HG03196 (cell line): ENCODE results near the gene PRMT9.

Experiments
- ATAC-seq: cut with Tn5 transposase; IDR thresholded peaks from one replicate; pipeline ENCODE4 v1.9.1; 2021; ENCODE audit not compliant: unreplicated experiment

Gene PRMT9

DNA sequence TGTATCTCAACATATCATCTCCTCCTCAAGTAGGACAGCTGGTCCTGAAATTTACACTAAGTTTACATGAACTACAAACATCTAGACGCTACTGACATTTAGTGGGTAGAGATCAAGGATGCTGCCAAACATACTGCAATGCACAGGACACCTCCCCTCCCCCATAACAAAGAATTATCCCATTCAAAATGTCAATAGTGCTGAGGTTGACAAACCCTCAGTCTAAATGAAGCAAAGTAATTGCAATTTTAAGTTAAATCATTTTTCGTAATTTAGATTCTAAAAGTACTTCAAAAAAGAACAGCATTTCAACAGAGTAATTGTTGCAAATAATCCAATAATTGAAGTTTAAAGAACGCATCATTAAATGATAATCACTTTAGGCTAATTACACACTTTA is 1.2 kb downstream of the PRMT9 start:
- ATAC-seq = no peak

DNA sequence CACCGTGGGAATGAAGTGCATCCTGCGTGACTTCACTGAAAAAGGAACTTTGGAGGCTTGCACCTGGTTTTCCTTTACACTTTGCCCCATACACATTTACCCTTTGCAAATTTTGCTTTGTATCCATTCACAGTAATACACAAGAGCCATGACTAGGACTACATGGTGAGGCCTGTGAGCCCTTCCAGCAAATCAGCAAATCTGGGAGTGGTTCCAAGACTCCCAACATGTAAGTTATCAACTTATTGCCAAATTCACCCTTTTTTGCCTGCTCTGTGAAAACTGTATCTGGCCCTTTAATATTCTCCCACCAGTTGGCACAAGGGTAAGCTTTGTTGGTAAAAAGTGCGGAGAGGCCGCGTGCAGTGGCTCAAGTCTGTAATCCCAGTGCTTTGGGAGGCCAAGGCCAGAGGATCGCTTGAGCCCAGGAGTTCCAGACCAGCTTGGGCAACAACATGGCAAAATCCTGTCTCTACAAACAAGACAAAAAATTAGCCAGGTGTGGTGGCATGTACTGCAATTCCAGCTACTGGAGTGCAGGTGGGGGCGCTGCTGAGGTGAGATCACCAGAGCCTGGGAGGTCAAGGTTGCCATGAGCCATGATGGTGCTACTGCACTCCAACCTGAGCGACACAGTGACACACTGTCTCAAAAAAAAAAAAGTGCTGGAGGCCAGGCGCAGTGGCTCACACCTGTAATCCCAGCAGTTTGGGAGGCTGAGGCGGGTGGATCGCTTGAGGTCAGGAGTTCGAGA is 5.0 kb downstream of the PRMT9 start:
- no peak for ATAC-seq

GRCh38 chr4:147678106-147678505 is 5.9 kb downstream of the PRMT9 start:
- no peak for ATAC-seq

GRCh38 chr4:147674496-147674895 is 9.5 kb downstream of the PRMT9 start:
- no peak for ATAC-seq

- ATAC-seq = no peak
These were observed 9.9 kb downstream of the PRMT9 start for GRCh38 chr4:147674073-147674472.

- no peak for ATAC-seq
These were observed 25.5 kb downstream of the PRMT9 start for GRCh38 chr4:147658501-147658900.

- ATAC-seq = no peak
These were observed 28.3 kb downstream of the PRMT9 start for GRCh38 chr4:147655639-147656038.

GRCh38 chr4:147651563-147651962 is 32.4 kb downstream of the PRMT9 start:
- ATAC-seq = no peak

- no peak for ATAC-seq
These were observed 35.3 kb downstream of the PRMT9 start for GRCh38 chr4:147648656-147649055.

DNA sequence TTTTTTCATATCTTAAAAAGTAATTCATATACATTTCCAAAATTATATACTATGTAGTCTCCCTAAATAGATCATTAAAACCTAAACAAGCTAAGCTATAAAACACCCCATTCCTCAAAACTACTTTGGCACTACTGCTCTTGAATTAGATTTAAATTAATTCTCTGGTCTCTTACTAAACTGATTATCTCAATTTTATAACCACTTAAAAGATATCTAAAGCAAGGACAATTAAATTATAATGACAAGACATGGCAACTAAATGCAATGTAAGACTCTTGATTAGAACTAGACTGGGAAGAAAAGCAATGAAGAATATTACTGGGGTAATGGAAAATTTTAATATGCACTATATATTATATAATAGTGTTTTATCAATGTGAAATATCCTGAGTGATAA is 38.9 kb downstream of the PRMT9 start:
- no peak for ATAC-seq

DNA sequence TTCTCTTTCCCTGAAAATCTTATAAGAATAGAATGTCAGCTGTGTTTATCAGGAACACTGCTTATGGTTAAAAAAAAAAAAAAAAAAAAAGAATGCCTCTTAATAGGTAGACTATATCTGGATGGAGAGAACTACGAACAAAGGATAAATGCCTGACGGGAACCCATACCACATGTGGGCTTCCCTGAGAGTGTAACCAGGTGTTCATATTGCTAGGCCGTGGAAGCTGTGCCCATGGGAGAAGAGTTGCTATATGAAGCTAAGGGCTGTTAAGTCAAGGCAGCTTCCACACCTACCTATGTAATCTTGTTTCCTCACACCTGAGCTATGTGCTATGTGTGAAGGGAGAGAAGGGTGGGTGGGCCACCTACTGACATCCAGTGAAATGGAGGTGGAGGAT is 39.5 kb downstream of the PRMT9 start:
- no peak for ATAC-seq

DNA sequence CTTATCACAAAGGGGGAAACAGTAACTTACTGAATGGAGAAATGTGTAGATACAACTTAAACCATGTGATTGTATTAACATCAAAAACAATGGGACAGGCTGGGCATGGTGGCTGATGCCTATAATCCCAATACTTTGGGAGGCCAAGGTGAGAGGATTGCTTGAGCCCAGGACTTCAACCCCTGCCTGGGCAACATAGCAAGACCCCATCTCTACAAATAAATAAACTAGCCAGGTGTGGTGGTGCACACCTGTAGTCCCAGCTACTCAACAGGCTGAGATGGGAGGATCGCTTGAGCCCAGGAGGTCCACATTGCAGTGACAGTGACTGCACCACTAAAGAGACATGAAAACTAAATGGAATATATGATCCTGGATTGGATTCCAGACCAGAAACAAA is 40.3 kb downstream of the PRMT9 start:
- ATAC-seq = no peak

DNA sequence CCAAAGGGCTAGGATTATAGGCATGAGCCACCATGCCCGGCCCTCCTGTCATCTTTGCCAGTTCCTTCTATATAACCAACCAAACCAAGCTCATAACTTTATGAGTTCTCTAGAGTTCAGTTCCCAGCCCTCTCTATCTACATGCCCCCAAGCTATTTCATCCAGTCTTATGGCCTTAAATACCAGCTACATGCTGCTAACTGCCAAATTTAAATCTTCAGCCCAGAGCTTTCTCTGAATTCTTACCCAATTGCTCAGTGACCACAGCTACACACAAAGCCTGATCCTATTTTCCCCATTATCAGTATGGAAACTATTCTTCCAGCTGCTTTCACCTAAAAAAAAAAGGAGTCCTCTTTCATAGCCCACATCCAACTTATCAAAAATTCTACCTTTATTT is 43.6 kb downstream of the PRMT9 start:
- no peak for ATAC-seq

- ATAC-seq = no peak
These were observed 44.6 kb downstream of the PRMT9 start for GRCh38 chr4:147639388-147639787.

GRCh38 chr4:147638942-147639341 is 45.0 kb downstream of the PRMT9 start:
- ATAC-seq = no peak

DNA sequence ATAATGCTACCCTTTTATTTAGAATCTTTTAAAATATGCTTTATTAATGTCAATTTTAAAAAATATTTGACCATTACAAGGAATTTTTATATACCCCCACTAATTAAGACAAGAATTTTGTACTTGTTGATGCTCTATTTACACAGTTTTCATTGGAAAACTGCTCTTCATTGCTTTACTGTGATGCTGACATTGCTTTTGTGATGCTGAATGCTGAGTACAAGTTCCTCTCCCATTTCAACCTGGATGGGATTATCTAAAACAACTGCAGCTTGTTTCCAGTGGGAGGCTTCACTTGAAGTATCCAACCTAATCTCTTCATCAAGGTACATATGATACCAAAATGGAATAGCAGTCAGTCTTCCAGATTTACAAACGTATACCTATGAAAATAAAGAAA is 45.6 kb downstream of the PRMT9 start:
- ATAC-seq = no peak

DNA sequence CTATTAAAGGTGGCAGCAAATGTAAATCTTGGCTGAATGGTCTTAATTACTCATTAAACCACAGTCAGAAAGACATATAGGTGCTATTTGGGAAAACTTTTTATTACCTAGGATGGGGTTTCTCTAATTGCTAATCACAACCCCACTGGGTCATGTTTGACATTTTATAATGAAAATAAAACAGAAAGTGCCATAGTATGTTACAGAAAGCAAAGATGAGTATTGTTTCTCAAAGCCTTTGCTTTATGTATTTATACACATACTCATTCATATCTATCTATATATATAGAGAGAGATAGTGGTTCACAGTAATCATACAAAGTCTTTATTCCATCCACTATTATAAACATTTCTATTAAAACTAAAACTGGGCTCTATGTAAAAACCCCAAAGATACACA is 48.6 kb downstream of the PRMT9 start:
- no peak for ATAC-seq

DNA sequence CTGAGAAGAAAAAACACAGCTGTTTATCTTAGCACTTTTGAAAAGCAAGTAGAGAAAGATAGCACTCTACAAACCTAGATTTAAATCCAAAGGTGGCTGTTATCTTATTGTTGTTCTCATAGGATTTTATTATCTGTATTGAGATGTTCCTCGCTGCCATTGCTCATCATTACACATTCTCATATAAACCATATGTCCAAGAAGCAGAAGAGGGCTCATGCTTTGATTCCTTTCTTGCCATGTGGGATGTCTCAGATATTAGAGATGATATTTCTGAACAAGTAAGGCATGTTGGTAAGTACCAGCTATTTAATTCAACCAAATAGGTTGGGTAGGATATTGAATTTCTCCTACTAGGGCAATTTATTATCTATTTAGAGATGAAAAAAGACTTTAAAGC is 50.3 kb downstream of the PRMT9 start:
- no peak for ATAC-seq

- ATAC-seq = no peak
These were observed 50.9 kb downstream of the PRMT9 start for GRCh38 chr4:147633113-147633512.

GRCh38 chr4:147629783-147630730 is 53.9 kb downstream of the PRMT9 start:
- ATAC-seq = no peak

- ATAC-seq = no peak
These were observed 55.5 kb downstream of the PRMT9 start for GRCh38 chr4:147628415-147628814.

GRCh38 chr4:147626903-147627302 is 57.1 kb downstream of the PRMT9 start:
- no peak for ATAC-seq
